Pancreas (tissue), 10 donors: ENCODE results near the gene SLC35G3. TPM values are rescaled to one million over a fixed set of nuclear protein-coding genes. Genes with fewer than 3 reads are reported as not detected.

Experiments used
- ATAC-seq, 4 donors: fragments of 200-7000 bp; cut with Tn5 transposase; one replicate each; pipeline versions ENCODE4 v1.8.0 to v1.9.1; 2020; ENCODE audit warnings: mild to moderate bottlenecking in 4 of 4, moderate library complexity in 4 of 4
- DNase-seq, 6 donors: peaks; one replicate each; pipeline ENCODE4 v3.0.0-alpha.2; 2020
- FAIRE-seq: peaks from 2 replicates; lab custom pipeline; 2012; peaks lifted over from hg19 to GRCh38; lab: Jason Lieb, UNC
- H3K27ac ChIP-seq, 4 donors: fragments of 200-600 bp; sonication (generic); 1 replicate in 3 of 4; 2 replicates in 1 of 4; pipeline versions ENCODE4 v1.5.0 to v1.8.0; 2020
- H3K27me3 ChIP-seq, 4 donors: fragments of 200-600 bp; one replicate each; pipeline ENCODE4 v1.8.0; 2021
- H3K36me3 ChIP-seq, 3 donors: fragments of 200-600 bp; sonication (generic) in 1 of 3; one replicate each; pipeline versions ENCODE4 v1.5.0 to v1.8.0; 2020 to 2021
- H3K4me1 ChIP-seq, 3 donors: fragments of 200-600 bp; one replicate each; pipeline ENCODE4 v1.8.0; 2021
- H3K4me3 ChIP-seq, 4 donors: fragments of 200-600 bp; sonication (generic) in 2 of 4; one replicate each; pipeline versions ENCODE4 v1.5.0 to v1.8.0; 2020 to 2021
- H3K9me3 ChIP-seq, 4 donors: fragments of 200-600 bp; one replicate each; pipeline ENCODE4 v1.8.0; 2021
- WGBS, 2 donors: extraction: QIAGEN DNeasy Blood & Tissue Kit; methylation state at CpG; one replicate each; pipeline ENCODE4 v1.1.7; 2013; 5-methylcytosine and 5-hydroxymethylcytosine counted together
- intact Hi-C, 3 donors: fragments of 100-400 bp; cut with DNase I; formaldehyde crosslinking; loops; one replicate each; pipeline versions ENCODE4 v1.11.1 to v1.14.2; 2022
- polyA plus RNA-seq, 2 donors: library from polyadenylated mRNA; stranded (reverse); fragments of 200-250 nt; gene quantifications; one replicate each; pipeline ENCODE4 v1.2.3, GENCODE V29; 2013
- total RNA-seq, 6 donors: library from RNA; stranded (reverse); fragmentation: NEBNext Ultra II Directional in 4 of 6; extraction: Animal tissue kit (Norgen Biotek cat#: 25700) in 4 of 6; gene quantifications; one replicate each; pipeline versions ENCODE4 v1.2.1 to v1.2.4, GENCODE V29; 2021 to 2023
- TF ChIP-seq, protein P1 (sequence below), 4 donors: fragments of 200-600 bp; sonication (generic) in 3 of 4; IDR thresholded peaks; one replicate each; pipeline versions ENCODE4 v1.5.0 to v1.8.0; 2021; ENCODE audit warnings: antibody characterized with exemption in 4 of 4
- donor health status: healthy with polysubstance abuse.
- donor health status: DM: no; HTN: no; CAD: no; lungs with moderate emphysema.
- donor health status: DM: no; HTN: no; CAD: no.
- donor health status: control.
- donor health status: control.
- donor health status: Bipolar disorder and iron deficiency.
- donor health status: DM: yes; HTN: yes; CAD: no.
- donor health status: DM: no; HTN: no; CAD: no.
- donor health status: DM: no; HTN: no; CAD: no.
- donor health status: DM: yes; HTN: yes; CAD: no.

The SLC35G3 gene
- total and polyA plus RNA-seq, 8 donors, result not detected

GRCh38 chr17:35240861-35241260, 46.7 kb upstream of the SLC35G3 start:
- no peak overlapping the region for H3K27ac ChIP-seq
- WGBS, 2 donors, result 93 to 94% methylated on average over 8 of the region's 8 CpGs
- no peaks in the 10 kb centered on the region for H3K27me3 ChIP-seq
- no peak for FAIRE-seq
- no peak overlapping the region for H3K4me3 ChIP-seq
- intact Hi-C loops, result no loop called here
- no peaks in the 10 kb centered on the region for H3K36me3 ChIP-seq
- no peak for ATAC-seq
- DNase-seq, result no peak
- TF ChIP-seq, protein P1, sequence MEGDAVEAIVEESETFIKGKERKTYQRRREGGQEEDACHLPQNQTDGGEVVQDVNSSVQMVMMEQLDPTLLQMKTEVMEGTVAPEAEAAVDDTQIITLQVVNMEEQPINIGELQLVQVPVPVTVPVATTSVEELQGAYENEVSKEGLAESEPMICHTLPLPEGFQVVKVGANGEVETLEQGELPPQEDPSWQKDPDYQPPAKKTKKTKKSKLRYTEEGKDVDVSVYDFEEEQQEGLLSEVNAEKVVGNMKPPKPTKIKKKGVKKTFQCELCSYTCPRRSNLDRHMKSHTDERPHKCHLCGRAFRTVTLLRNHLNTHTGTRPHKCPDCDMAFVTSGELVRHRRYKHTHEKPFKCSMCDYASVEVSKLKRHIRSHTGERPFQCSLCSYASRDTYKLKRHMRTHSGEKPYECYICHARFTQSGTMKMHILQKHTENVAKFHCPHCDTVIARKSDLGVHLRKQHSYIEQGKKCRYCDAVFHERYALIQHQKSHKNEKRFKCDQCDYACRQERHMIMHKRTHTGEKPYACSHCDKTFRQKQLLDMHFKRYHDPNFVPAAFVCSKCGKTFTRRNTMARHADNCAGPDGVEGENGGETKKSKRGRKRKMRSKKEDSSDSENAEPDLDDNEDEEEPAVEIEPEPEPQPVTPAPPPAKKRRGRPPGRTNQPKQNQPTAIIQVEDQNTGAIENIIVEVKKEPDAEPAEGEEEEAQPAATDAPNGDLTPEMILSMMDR (IDR thresholded peaks at IDR 0.05), result no peak
- H3K9me3 ChIP-seq, result no peaks in the 10 kb centered on the region
- peaks cover 0 to 16% (median 0%) of the 10 kb centered on the region in 3 donors for H3K4me1 ChIP-seq

DNA sequence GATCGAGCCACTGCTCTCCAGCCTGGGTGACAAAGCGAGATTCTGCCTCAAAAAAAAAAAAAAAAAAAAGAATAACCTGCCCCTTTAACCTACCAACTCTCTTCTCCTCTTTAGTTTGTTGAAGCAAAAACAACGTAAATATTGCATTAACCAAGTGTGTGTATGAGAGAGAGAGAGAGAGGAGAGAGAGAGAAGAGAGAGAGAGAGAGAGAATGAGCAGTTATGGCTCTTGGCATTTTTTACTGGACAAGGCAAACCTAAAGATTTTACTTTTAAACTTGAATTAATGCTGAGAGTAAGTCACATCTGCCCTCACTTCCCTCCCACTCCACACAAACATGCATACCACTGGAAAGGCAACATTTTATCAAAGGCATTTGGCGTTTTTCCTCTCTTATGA, 45.6 kb upstream of the SLC35G3 start:
- Histone ChIP-seq H3K27me3 (no peaks in the 10 kb centered on the region), H3K9me3 (no peaks in the 10 kb centered on the region), H3K4me3 (no peak overlapping the region), H3K36me3 (no peaks in the 10 kb centered on the region), H3K4me1 (peaks cover 0 to 13% (median 0%) of the 10 kb centered on the region in 3 donors), H3K27ac (no peak overlapping the region)
- ATAC-seq (no peak), DNase-seq (no peak), FAIRE-seq (no peak)
- intact Hi-C loops, result no loop called here
- 82 to 84% methylated on average over 4 of the region's 4 CpGs for WGBS, 2 donors
- TF ChIP-seq, protein P1 (IDR thresholded peaks at IDR 0.05), result no peak

GRCh38 chr17:35238821-35239220, 44.6 kb upstream of the SLC35G3 start:
- FAIRE-seq, result no peak

GRCh38 chr17:35236821-35237220, 42.6 kb upstream of the SLC35G3 start:
- intact Hi-C loops, result no loop called here
- Histone ChIP-seq H3K27me3 (no peaks in the 10 kb centered on the region), H3K4me1 (peaks cover 0 to 7% (median 0%) of the 10 kb centered on the region in 3 donors), H3K9me3 (no peaks in the 10 kb centered on the region), H3K27ac (no peak overlapping the region), H3K4me3 (no peak overlapping the region), H3K36me3 (no peaks in the 10 kb centered on the region)
- no peak for ATAC-seq
- TF ChIP-seq, protein P1 (IDR thresholded peaks at IDR 0.05), result no peak
- DNase-seq, result no peak
- WGBS, 2 donors, result 79 to 83% methylated on average over 5 of the region's 5 CpGs
- FAIRE-seq, result no peak

More at GRCh38 chr17:35238821-35239220, 44.6 kb upstream of the SLC35G3 start:
- WGBS, 2 donors, result 88 to 91% methylated on average over 2 of the region's 2 CpGs
- no peak for ATAC-seq
- peaks cover 0 to 7% (median 0%) of the 10 kb centered on the region in 3 donors for H3K4me1 ChIP-seq
- H3K36me3 ChIP-seq, result no peaks in the 10 kb centered on the region
- no peaks in the 10 kb centered on the region for H3K9me3 ChIP-seq
- TF ChIP-seq, protein P1 (IDR thresholded peaks at IDR 0.05), result no peak
- no peak overlapping the region for H3K27ac ChIP-seq
- no peak for DNase-seq
- intact Hi-C loops, result no loop called here
- H3K27me3 ChIP-seq, result no peaks in the 10 kb centered on the region
- no peak overlapping the region for H3K4me3 ChIP-seq

- intact Hi-C loops, result no loop called here
- no peaks in the 10 kb centered on the region for H3K9me3 ChIP-seq
- no peaks in the 10 kb centered on the region for H3K4me1 ChIP-seq
- H3K27ac ChIP-seq, result no peak overlapping the region
- no peak for FAIRE-seq
- no peaks in the 10 kb centered on the region for H3K36me3 ChIP-seq
- TF ChIP-seq, protein P1 (IDR thresholded peaks at IDR 0.05), result no peak
- no peak for DNase-seq
- no peak overlapping the region for H3K4me3 ChIP-seq
- no peaks in the 10 kb centered on the region for H3K27me3 ChIP-seq
- 45 to 51% methylated on average over 2 of the region's 2 CpGs for WGBS, 2 donors
- ATAC-seq, result no peak
These were observed 41.7 kb upstream of the SLC35G3 start for GRCh38 chr17:35235917-35236316.
